GM19467 (cell line): ENCODE results near the gene TAMM41.
A peak's percentile ranks its signal among the peaks of the same experiment; 100 is the strongest.
"Not testable (repeated sequence)": the region's sequence is repeated elsewhere in the genome, so short reads cannot be mapped to it uniquely, and the experiment has no call there.

ENCODE experiments used
- ATAC-seq: cut with Tn5 transposase; IDR thresholded peaks from one replicate; pipeline ENCODE4 v1.9.1; 2021; ENCODE audit warnings: mild to moderate bottlenecking, moderate library complexity; ENCODE audit not compliant: unreplicated experiment

Gene TAMM41

GRCh38 chr3:11846281-11847266 lies at the start of gene TAMM41:
Gene TAMM41, minus strand, starts transcription at chr3:11846885. Its CDS starts 249 bp downstream, at chr3:11846636.
- peak; percentile 100 for ATAC-seq

- no peak for ATAC-seq
Observed at GRCh38 chr3:11878837-11879236, 32.2 kb upstream of the TAMM41 start.

GRCh38 chr3:11874707-11875106 lies 28.0 kb upstream of the TAMM41 start:
- ATAC-seq: not testable (repeated sequence)

- not testable (repeated sequence) for ATAC-seq
Observed at GRCh38 chr3:11863739-11864138, 17.1 kb upstream of the TAMM41 start.

GRCh38 chr3:11862584-11862983 lies 15.9 kb upstream of the TAMM41 start:
- not testable (repeated sequence) for ATAC-seq

- not testable (repeated sequence) for ATAC-seq
Observed at GRCh38 chr3:11862145-11862544, 15.5 kb upstream of the TAMM41 start.

GRCh38 chr3:11860213-11860612 lies 13.5 kb upstream of the TAMM41 start:
- ATAC-seq: not testable (repeated sequence)

GRCh38 chr3:11853450-11853849 lies 6.8 kb upstream of the TAMM41 start:
- ATAC-seq: no peak

GRCh38 chr3:11850003-11850402 lies 3.3 kb upstream of the TAMM41 start:
- no peak for ATAC-seq

GRCh38 chr3:11847607-11848006 lies 922 bp upstream of the TAMM41 start:
- no peak for ATAC-seq

- ATAC-seq: no peak
Observed at GRCh38 chr3:11845651-11846050, 1.0 kb downstream of the TAMM41 start.

- ATAC-seq: no peak
Observed at GRCh38 chr3:11844891-11845290, 1.8 kb downstream of the TAMM41 start.

GRCh38 chr3:11835028-11835639 lies 11.6 kb downstream of the TAMM41 start:
- ATAC-seq: no peak

GRCh38 chr3:11832981-11833905 lies 13.4 kb downstream of the TAMM41 start:
- ATAC-seq: no peak

GRCh38 chr3:11829416-11829815 lies 17.3 kb downstream of the TAMM41 start:
- ATAC-seq: no peak

GRCh38 chr3:11826628-11827265 lies 19.9 kb downstream of the TAMM41 start:
- no peak for ATAC-seq

- no peak for ATAC-seq
Observed at GRCh38 chr3:11825301-11825700, 21.4 kb downstream of the TAMM41 start.

- no peak for ATAC-seq
Observed at GRCh38 chr3:11820531-11821041, 26.1 kb downstream of the TAMM41 start.

GRCh38 chr3:11819146-11819689 lies 27.5 kb downstream of the TAMM41 start:
- no peak for ATAC-seq

- no peak for ATAC-seq
Observed at GRCh38 chr3:11818033-11818432, 28.7 kb downstream of the TAMM41 start.
